A549 (cell line): Measurements from ENCODE around the gene BRD1. TPM values are rescaled to one million over a fixed set of nuclear protein-coding genes. Genes with fewer than 3 reads are reported as not detected.

Experiments
- ATAC-seq, 2 experiments: fragments of 200-7000 bp in 1 of 2; fragments of >200 bp in 1 of 2; cut with Nextera tagmentation in 1 of 2; cut with Tn5 transposase in 1 of 2; 3 replicates each; pipeline versions ENCODE4 v1.8.0 to v1.9.1; 2018 to 2020; ENCODE audit warnings: mild to moderate bottlenecking in 1 of 2, moderate library complexity in 1 of 2
- CTCF ChIA-PET: fragments of 300-600 bp; sonication (Branson Sonifier 250); formaldehyde crosslinking; extraction: SDS; loops from one replicate; lab custom pipeline; 2021; ENCODE audit warnings: antibody characterized with exemption, inconsistent platforms; lab: Yijun Ruan, JAX
- POLR2A ChIA-PET: fragments of 350-600 bp; formaldehyde crosslinking; extraction: SDS; loops from one replicate; lab custom pipeline; 2021; ENCODE audit warnings: antibody characterized with exemption, inconsistent platforms; lab: Yijun Ruan, JAX
- DNase-seq, 2 experiments: peaks; one replicate each; pipeline versions ENCODE4 v3.0.0 to v3.0.0-alpha.2; 2011 to 2016; ENCODE audit warnings: low read depth in 1 of 2, low spot score in 1 of 2
- FAIRE-seq: peaks from 2 replicates; lab custom pipeline; 2011; peaks lifted over from hg19 to GRCh38; lab: Jason Lieb, UNC
- H3K27ac ChIP-seq, 2 experiments: fragments of >200 bp; sonication (Bioruptor Twin); formaldehyde crosslinking; 3 replicates each; pipeline ENCODE4 v1.5.1; 2016 to 2017
- H3K4me1 ChIP-seq: fragments of >200 bp; sonication (Bioruptor Twin); formaldehyde crosslinking; 3 replicates; pipeline ENCODE4 v1.6.1; 2016
- H3K4me2 ChIP-seq: fragments of >200 bp; sonication (Bioruptor Twin); formaldehyde crosslinking; 3 replicates; pipeline ENCODE4 v1.6.1; 2016
- H3K4me3 ChIP-seq: fragments of >200 bp; sonication (Bioruptor Twin); formaldehyde crosslinking; 3 replicates; pipeline ENCODE4 v1.5.1; 2016
- H3K9me3 ChIP-seq: fragments of >200 bp; sonication (Bioruptor Twin); formaldehyde crosslinking; 3 replicates; pipeline ENCODE4 v1.6.1; 2016
- E2F6 ChIP-seq: IDR thresholded peaks from 2 replicates; pipeline ENCODE4 v1.6.1; 2012; ENCODE audit warnings: low read depth, borderline replicate concordance
- EHF ChIP-seq: fragments of 250-450 bp; sonication (Bioruptor Pico); IDR thresholded peaks from 2 replicates; pipeline ENCODE4 v1.5.0; 2020; ENCODE audit warnings: mild to moderate bottlenecking
- EHMT2 ChIP-seq: fragments of 200-600 bp; sonication (generic); IDR thresholded peaks from 2 replicates; pipeline ENCODE4 v1.6.1; 2016; ENCODE audit warnings: antibody characterized with exemption, low read depth, mild to moderate bottlenecking, moderate library complexity
- EP300 ChIP-seq, 2 experiments: fragments of >200 bp; sonication (Bioruptor Twin); formaldehyde crosslinking; IDR thresholded peaks; 2 replicates in 1 of 2; 3 replicates in 1 of 2; pipeline ENCODE4 v1.6.1; 2016 to 2017
- FOSB ChIP-seq: fragments of 250-450 bp; sonication (Bioruptor Pico); IDR thresholded peaks from 2 replicates; pipeline ENCODE4 v1.5.0; 2020; ENCODE audit warnings: mild to moderate bottlenecking, moderate library complexity
- FOXS1 ChIP-seq: fragments of 250-450 bp; sonication (Bioruptor Pico); IDR thresholded peaks from 2 replicates; pipeline ENCODE4 v1.5.0; 2020; ENCODE audit warnings: mild to moderate bottlenecking, moderate library complexity
- GATA3 ChIP-seq: IDR thresholded peaks from 2 replicates; pipeline ENCODE4 v1.6.1; 2012; ENCODE audit warnings: borderline replicate concordance
- HES2 ChIP-seq: fragments of >200 bp; sonication (Bioruptor Twin); formaldehyde crosslinking; IDR thresholded peaks from 2 replicates; pipeline ENCODE4 v1.6.1; 2016
- HEYL ChIP-seq: fragments of 250-450 bp; sonication (Bioruptor Pico); IDR thresholded peaks from 2 replicates; pipeline ENCODE4 v1.8.0; 2021; ENCODE audit warnings: mild to moderate bottlenecking, moderate library complexity
- HOXA7 ChIP-seq: fragments of 250-450 bp; sonication (Bioruptor Pico); IDR thresholded peaks from 2 replicates; pipeline ENCODE4 v1.5.0; 2020; ENCODE audit warnings: mild to moderate bottlenecking, moderate library complexity
- KDM1A ChIP-seq: fragments of 200-600 bp; sonication (generic); IDR thresholded peaks from 2 replicates; pipeline ENCODE4 v1.6.1; 2016; ENCODE audit warnings: low read depth, mild to moderate bottlenecking
- NFE2L2 ChIP-seq: fragments of 150-350 bp; conservative IDR thresholded peaks from 2 replicates; pipeline ENCODE4 v1.6.1; 2014; ENCODE audit warnings: low read length
- NR3C1 ChIP-seq: fragments of >200 bp; sonication (Bioruptor Twin); formaldehyde crosslinking; IDR thresholded peaks from 3 replicates; pipeline ENCODE4 v1.6.1; 2017
- POLR2A ChIP-seq: IDR thresholded peaks from 2 replicates; pipeline ENCODE4 v1.6.1; 2012; ENCODE audit warnings: mild to moderate bottlenecking, low read length
- POLR2AphosphoS2 ChIP-seq: conservative IDR thresholded peaks from 2 replicates; pipeline ENCODE4 v1.6.1; 2012; ENCODE audit warnings: low read length, improper control_type of control experiment, inconsistent platforms
- RAD21 ChIP-seq, 2 experiments: fragments of >200 bp in 1 of 2; sonication (Bioruptor Twin) in 1 of 2; formaldehyde crosslinking in 1 of 2; IDR thresholded peaks in 1 of 2; conservative IDR thresholded peaks in 1 of 2; 2 replicates in 1 of 2; 3 replicates in 1 of 2; pipeline ENCODE4 v1.6.1; 2012 to 2018; ENCODE audit warnings: inconsistent platforms in 1 of 2
- RARB ChIP-seq: fragments of 250-450 bp; sonication (Bioruptor Pico); IDR thresholded peaks from 2 replicates; pipeline ENCODE4 v1.8.0; 2021; ENCODE audit warnings: mild to moderate bottlenecking, moderate library complexity
- SMC3 ChIP-seq: fragments of >200 bp; sonication (Bioruptor Twin); formaldehyde crosslinking; IDR thresholded peaks from 3 replicates; pipeline ENCODE4 v1.6.1; 2018; ENCODE audit warnings: inconsistent platforms
- TFCP2L1 ChIP-seq: fragments of 250-450 bp; sonication (Bioruptor Pico); IDR thresholded peaks from 2 replicates; pipeline ENCODE4 v1.5.0; 2021; ENCODE audit warnings: mild to moderate bottlenecking
- USF2 ChIP-seq: fragments of 450-650 bp; IDR thresholded peaks from 2 replicates; pipeline ENCODE4 v1.6.1; 2014; ENCODE audit warnings: antibody characterized with exemption
- ZFP36 ChIP-seq: fragments of 450-650 bp; IDR thresholded peaks from 2 replicates; pipeline ENCODE4 v1.6.1; 2014; ENCODE audit warnings: borderline replicate concordance; ENCODE audit not compliant: partially characterized antibody
- ZNF302 ChIP-seq: fragments of 250-450 bp; sonication (Bioruptor Pico); IDR thresholded peaks from 2 replicates; pipeline ENCODE4 v1.9.0; 2021; ENCODE audit warnings: inconsistent platforms, mild to moderate bottlenecking, moderate library complexity
- ZSCAN20 ChIP-seq: fragments of 250-450 bp; sonication (Bioruptor Pico); IDR thresholded peaks from 2 replicates; pipeline ENCODE4 v1.8.0; 2022; ENCODE audit warnings: mild to moderate bottlenecking, moderate library complexity
- WGBS: methylation state at CpG from one replicate; pipeline ENCODE4 v1.1.6; 2017; ENCODE audit errors: missing lambda C conversion rate; 5-methylcytosine and 5-hydroxymethylcytosine counted together
- polyA plus RNA-seq, 4 experiments: library from polyadenylated mRNA; depleted of rRNA in 3 of 4; stranded (reverse); fragments of >200 nt; fragmentation: RNase III in 1 of 4; extraction: RNeasy Plus Mini Kit Qiagen cat#74134 plus additional on column Dnase treatment in 1 of 4; gene quantifications; 2 replicates in 3 of 4; 3 replicates in 1 of 4; pipeline ENCODE4 v1.2.3, GENCODE V29; 2011 to 2017

Gene BRD1
- polyA plus RNA-seq, 2 of the 4 experiments (the other 2 are of a cell fraction) = 3.7 to 11.5 TPM

- Histone ChIP-seq H3K27ac (no peak overlapping the region), H3K4me3 (no peak overlapping the region), H3K9me3 (no peaks in the 10 kb centered on the region), H3K4me2 (no peak overlapping the region), H3K4me1 (peaks cover 12% of the 10 kb centered on the region)
- POLR2A ChIA-PET = no interaction called here
- no peak for FAIRE-seq
- no peak for DNase-seq
- CTCF ChIA-PET = no interaction called here
- ATAC-seq = no peak
- 86% methylated on average over 10 of the region's 10 CpGs for WGBS
- TF ChIP-seq POLR2AphosphoS2 (no peak), ZNF302 (CRISPR knock-in tag) (no peak), RAD21 (conservative IDR thresholded peaks at IDR 0.05 in 1 of 2, IDR thresholded peaks at IDR 0.05 in 1 of 2) (no peak), USF2 (no peak), NFE2L2 (no peak), HES2 (no peak), HOXA7 (CRISPR knock-in tag) (no peak), KDM1A (no peak), SMC3 (no peak), GATA3 (no peak), E2F6 (no peak), ZSCAN20 (CRISPR knock-in tag) (no peak), POLR2A (no peak), NR3C1 (no peak), EHMT2 (no peak), RARB (CRISPR knock-in tag) (no peak), FOXS1 (CRISPR knock-in tag) (no peak), ZFP36 (no peak), FOSB (no peak), EHF (CRISPR knock-in tag) (no peak)
- TF ChIP-seq, all 56 proteins: peak for 0
Measured at GRCh38 chr22:49850959-49851802, 23.5 kb upstream of the BRD1 start.

- CTCF ChIA-PET = no interaction called here
- Histone ChIP-seq H3K4me1 (peaks cover 5% of the 10 kb centered on the region; the same call in 2 of the 3 replicates), H3K4me2 (no peak overlapping the region), H3K27ac (no peak overlapping the region), H3K9me3 (no peaks in the 10 kb centered on the region), H3K4me3 (no peak overlapping the region)
- ATAC-seq (no peak), FAIRE-seq (no peak), DNase-seq (no peak)
- POLR2A ChIA-PET = no interaction called here
- TF ChIP-seq KDM1A = no peak
- TF ChIP-seq HEYL (CRISPR knock-in tag) = no peak
- no peak for TF ChIP-seq TFCP2L1 (CRISPR knock-in tag)
- no peak for TF ChIP-seq EHMT2
- TF ChIP-seq SMC3 = no peak
- TF ChIP-seq RARB (CRISPR knock-in tag) = no peak
- TF ChIP-seq EP300 (IDR thresholded peaks at IDR 0.05) = no peak
- WGBS = 86% methylated on average over 17 of the region's 31 CpGs
Measured at GRCh38 chr22:49850021-49850911, 22.6 kb upstream of the BRD1 start.
